IPS-NIHi7 (cell line): ENCODE data around the gene C19orf85.
A peak's percentile ranks its signal among the peaks of the same experiment; 100 is the strongest.

Experiments used
- DNase-seq: peaks from one replicate; pipeline ENCODE4 v3.0.0; 2012; ENCODE audit warnings: mixed read lengths; ENCODE audit errors: extremely low spot score

Gene C19orf85

GRCh38 chr19:55489711-55490477 is 25.3 kb upstream of the C19orf85 start:
- DNase-seq = no peak

GRCh38 chr19:55488986-55489710 is 24.6 kb upstream of the C19orf85 start:
- DNase-seq = no peak

- DNase-seq = peak; percentile 52
Measured at GRCh38 chr19:55487924-55488687, 23.6 kb upstream of the C19orf85 start, which contains the start of gene SSC5D. SSC5D (plus strand) TSS chr19:55488436; CDS start chr19:55488590, 154 bp downstream.

GRCh38 chr19:55486971-55487923 is 22.7 kb upstream of the C19orf85 start:
- DNase-seq = no peak

GRCh38 chr19:55486043-55486970 is 21.8 kb upstream of the C19orf85 start:
- no peak for DNase-seq

- DNase-seq = no peak
Measured at GRCh38 chr19:55485439-55486011, 21.0 kb upstream of the C19orf85 start.

- peak; percentile 92 for DNase-seq
Measured at GRCh38 chr19:55484593-55485438, 20.3 kb upstream of the C19orf85 start, which contains the start of gene NAT14. NAT14 (plus strand) TSS chr19:55485188; CDS start chr19:55485709, 521 bp downstream.

- DNase-seq = no peak
Measured at GRCh38 chr19:55483706-55484592, 19.4 kb upstream of the C19orf85 start.

- no peak for DNase-seq
Measured at GRCh38 chr19:55482967-55483705, 18.6 kb upstream of the C19orf85 start.

GRCh38 chr19:55482156-55482961 is 17.8 kb upstream of the C19orf85 start:
- DNase-seq = no peak

- DNase-seq = no peak
Measured at GRCh38 chr19:55481794-55482155, 17.2 kb upstream of the C19orf85 start.

- no peak for DNase-seq
Measured at GRCh38 chr19:55481148-55481793, 16.7 kb upstream of the C19orf85 start.

- no peak for DNase-seq
Measured at GRCh38 chr19:55479451-55480230, 15.1 kb upstream of the C19orf85 start.

GRCh38 chr19:55479045-55479444 is 14.5 kb upstream of the C19orf85 start:
- no peak for DNase-seq

- DNase-seq = no peak
Measured at GRCh38 chr19:55478364-55478763, 13.8 kb upstream of the C19orf85 start.
